Chondrocyte (in vitro differentiated cells): ENCODE results near the gene AOAH. TPM values are rescaled to one million over a fixed set of nuclear protein-coding genes. Genes with fewer than 3 reads are reported as not detected.

Experiments
- DNase-seq: peaks from one replicate; pipeline ENCODE4 v3.0.0; 2021; ENCODE audit warnings: mixed read lengths, low spot score
- H3K27ac Mint-ChIP-seq: one replicate; pipeline ENCODE4 v1.8.0; 2021; ENCODE audit warnings: mild to moderate bottlenecking, moderate library complexity, mixed read lengths; ENCODE audit not compliant: unreplicated experiment
- H3K27me3 Mint-ChIP-seq: 2 replicates; pipeline ENCODE4 v1.8.0; 2021; ENCODE audit warnings: low read depth, mixed read lengths
- H3K36me3 Mint-ChIP-seq: 2 replicates; pipeline ENCODE4 v1.8.0; 2021; ENCODE audit warnings: low read depth, mixed read lengths
- H3K4me1 Mint-ChIP-seq: 2 replicates; pipeline ENCODE4 v1.8.0; 2021; ENCODE audit warnings: low read depth, mild to moderate bottlenecking, mixed read lengths
- H3K4me3 Mint-ChIP-seq: one replicate; pipeline ENCODE4 v1.8.0; 2021; ENCODE audit warnings: mild to moderate bottlenecking, moderate library complexity, mixed read lengths; ENCODE audit not compliant: unreplicated experiment
- H3K9me3 Mint-ChIP-seq: 2 replicates; pipeline ENCODE4 v1.8.0; 2021; ENCODE audit warnings: low read depth, mixed read lengths
- total RNA-seq: library from RNA; stranded (reverse); gene quantifications from 3 replicates; pipeline ENCODE4 v1.2.1, GENCODE V29; 2021
- TF ChIP-seq, protein P1 (sequence below): fragments of 200-600 bp; sonication (generic); IDR thresholded peaks from 2 replicates; pipeline ENCODE4 v1.5.0; 2021; ENCODE audit warnings: antibody characterized with exemption, mild to moderate bottlenecking, moderate library complexity

Gene AOAH
- total RNA-seq, 1 donor from 2014 or later, result not detected

DNA sequence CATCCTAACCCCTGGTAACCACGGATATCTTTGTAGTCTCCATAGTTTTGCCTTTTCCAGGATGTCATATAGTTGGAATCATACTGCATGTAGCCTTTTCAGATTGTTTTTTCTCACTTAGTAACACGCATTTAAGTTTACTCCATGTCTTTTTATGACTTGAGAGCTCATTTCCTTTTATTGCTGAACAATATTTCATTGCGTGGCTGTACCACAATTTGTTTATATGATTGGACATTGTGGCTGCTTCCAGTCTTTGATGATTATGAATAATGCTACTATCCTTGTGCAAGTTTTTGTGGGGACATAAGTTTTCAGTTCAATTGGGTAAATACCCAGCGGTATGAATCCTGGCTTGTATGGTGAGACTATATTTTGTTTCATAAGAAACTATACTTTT lies 60.8 kb downstream of the AOAH start:
- no peak overlapping the region for H3K4me3 Mint-ChIP-seq
- no peaks in the 10 kb centered on the region for H3K36me3 Mint-ChIP-seq
- peaks cover 15% of the 10 kb centered on the region for H3K4me1 Mint-ChIP-seq
- H3K27me3 Mint-ChIP-seq, result no peaks in the 10 kb centered on the region
- no peak overlapping the region for H3K27ac Mint-ChIP-seq
- TF ChIP-seq, protein P1, sequence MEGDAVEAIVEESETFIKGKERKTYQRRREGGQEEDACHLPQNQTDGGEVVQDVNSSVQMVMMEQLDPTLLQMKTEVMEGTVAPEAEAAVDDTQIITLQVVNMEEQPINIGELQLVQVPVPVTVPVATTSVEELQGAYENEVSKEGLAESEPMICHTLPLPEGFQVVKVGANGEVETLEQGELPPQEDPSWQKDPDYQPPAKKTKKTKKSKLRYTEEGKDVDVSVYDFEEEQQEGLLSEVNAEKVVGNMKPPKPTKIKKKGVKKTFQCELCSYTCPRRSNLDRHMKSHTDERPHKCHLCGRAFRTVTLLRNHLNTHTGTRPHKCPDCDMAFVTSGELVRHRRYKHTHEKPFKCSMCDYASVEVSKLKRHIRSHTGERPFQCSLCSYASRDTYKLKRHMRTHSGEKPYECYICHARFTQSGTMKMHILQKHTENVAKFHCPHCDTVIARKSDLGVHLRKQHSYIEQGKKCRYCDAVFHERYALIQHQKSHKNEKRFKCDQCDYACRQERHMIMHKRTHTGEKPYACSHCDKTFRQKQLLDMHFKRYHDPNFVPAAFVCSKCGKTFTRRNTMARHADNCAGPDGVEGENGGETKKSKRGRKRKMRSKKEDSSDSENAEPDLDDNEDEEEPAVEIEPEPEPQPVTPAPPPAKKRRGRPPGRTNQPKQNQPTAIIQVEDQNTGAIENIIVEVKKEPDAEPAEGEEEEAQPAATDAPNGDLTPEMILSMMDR, result no peak
- peaks cover 7% of the 10 kb centered on the region for H3K9me3 Mint-ChIP-seq
- DNase-seq, result no peak

DNA sequence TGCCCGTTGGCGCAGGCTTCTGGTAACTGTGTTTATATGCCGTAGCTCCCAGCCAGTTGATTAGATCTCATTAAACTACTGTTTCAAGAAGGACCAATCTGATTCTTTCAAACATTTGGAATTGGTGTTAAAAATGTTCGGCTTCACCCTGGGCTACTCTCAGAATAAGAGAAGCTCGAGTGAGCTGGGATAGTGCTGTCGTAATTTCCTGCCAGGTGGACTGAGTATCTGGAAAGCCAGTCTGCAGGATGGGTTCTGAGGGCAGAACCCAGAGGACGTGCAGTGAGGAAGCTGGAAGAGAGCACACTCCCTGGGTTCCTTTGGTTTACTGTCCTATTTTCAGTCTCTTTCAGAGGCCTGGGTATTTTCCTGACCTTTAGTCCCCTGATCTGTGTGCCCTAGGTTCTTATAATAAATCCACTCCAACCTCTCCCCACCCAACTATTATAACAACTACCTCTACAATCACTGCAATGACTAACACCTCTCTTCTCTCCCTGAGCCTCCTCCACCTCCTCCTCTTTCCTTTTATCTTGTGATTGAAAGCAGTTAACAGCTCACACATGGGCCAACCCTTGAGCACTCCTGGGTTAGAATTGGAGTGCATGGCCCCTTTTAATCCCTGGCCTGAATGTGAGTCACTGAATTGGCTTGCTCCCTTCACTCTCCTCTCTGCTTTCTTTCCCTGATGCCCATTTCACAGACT lies 63.0 kb downstream of the AOAH start:
- no peaks in the 10 kb centered on the region for H3K36me3 Mint-ChIP-seq
- H3K27me3 Mint-ChIP-seq, result no peaks in the 10 kb centered on the region
- H3K4me1 Mint-ChIP-seq, result peaks cover 11% of the 10 kb centered on the region
- no peak overlapping the region for H3K27ac Mint-ChIP-seq
- H3K4me3 Mint-ChIP-seq, result no peak overlapping the region
- H3K9me3 Mint-ChIP-seq, result peaks cover 7% of the 10 kb centered on the region
- TF ChIP-seq, protein P1, result no peak
- no peak for DNase-seq

DNA sequence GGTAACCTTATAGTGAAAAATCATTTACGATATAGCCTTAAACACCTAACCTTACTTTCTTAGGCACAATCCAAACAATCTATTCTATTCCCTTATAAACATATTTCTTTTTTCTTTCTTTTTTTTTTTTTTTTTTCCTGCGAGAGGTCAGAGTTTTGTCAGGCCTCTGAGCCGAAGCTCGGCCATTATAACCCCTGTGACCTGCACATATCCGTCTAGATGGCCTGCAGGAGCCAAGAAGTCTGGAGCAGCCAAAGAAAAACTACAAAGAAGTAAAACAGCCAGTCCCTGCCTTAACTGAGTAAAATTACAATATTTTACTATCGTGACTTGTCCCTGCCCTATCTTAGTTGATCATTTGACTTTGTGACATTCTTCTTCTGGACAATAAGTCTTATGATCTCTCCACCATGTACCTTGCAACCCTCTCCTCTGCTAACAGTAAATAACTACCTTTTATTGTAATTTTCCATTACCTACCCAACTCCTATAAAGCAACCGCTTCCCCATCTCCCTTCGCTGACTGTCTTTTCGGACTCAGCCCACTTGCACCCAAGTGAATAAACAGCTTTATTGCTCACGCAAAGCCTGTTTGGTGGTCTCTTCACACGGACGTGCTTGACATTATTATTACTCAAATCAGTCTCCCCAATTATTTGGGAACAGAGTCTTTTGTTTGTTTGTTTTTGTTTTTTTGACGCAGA lies 64.5 kb downstream of the AOAH start:
- no peak overlapping the region for H3K4me3 Mint-ChIP-seq
- H3K27ac Mint-ChIP-seq, result no peak overlapping the region
- TF ChIP-seq, protein P1, result no peak
- H3K4me1 Mint-ChIP-seq, result peaks cover 11% of the 10 kb centered on the region
- DNase-seq, result no peak
- H3K9me3 Mint-ChIP-seq, result peaks cover 2% of the 10 kb centered on the region
- no peaks in the 10 kb centered on the region for H3K27me3 Mint-ChIP-seq
- H3K36me3 Mint-ChIP-seq, result no peaks in the 10 kb centered on the region

DNA sequence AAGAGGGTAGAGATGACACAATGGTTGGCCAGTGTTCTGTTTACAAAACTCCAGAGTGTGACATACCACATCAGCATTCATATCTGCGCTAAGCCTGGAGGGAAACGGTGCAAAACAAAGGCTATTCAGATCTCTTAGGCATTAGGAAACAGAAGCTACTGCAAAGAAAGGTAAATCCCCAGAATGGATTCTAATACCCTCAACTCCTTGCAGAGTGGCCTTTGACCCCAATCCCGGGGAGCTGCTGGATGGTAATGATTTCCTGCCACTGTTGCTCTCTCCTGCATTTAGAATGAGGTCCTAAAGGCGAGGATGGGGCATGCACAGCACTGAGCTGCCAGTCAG lies 65.2 kb downstream of the AOAH start:
- DNase-seq, result no peak
- H3K4me3 Mint-ChIP-seq, result no peak overlapping the region
- no peaks in the 10 kb centered on the region for H3K9me3 Mint-ChIP-seq
- no peaks in the 10 kb centered on the region for H3K27me3 Mint-ChIP-seq
- peak overlapping the region; percentile 83 for H3K27ac Mint-ChIP-seq
- TF ChIP-seq, protein P1, result no peak
- H3K36me3 Mint-ChIP-seq, result no peaks in the 10 kb centered on the region
- H3K4me1 Mint-ChIP-seq, result peaks cover 16% of the 10 kb centered on the region

DNA sequence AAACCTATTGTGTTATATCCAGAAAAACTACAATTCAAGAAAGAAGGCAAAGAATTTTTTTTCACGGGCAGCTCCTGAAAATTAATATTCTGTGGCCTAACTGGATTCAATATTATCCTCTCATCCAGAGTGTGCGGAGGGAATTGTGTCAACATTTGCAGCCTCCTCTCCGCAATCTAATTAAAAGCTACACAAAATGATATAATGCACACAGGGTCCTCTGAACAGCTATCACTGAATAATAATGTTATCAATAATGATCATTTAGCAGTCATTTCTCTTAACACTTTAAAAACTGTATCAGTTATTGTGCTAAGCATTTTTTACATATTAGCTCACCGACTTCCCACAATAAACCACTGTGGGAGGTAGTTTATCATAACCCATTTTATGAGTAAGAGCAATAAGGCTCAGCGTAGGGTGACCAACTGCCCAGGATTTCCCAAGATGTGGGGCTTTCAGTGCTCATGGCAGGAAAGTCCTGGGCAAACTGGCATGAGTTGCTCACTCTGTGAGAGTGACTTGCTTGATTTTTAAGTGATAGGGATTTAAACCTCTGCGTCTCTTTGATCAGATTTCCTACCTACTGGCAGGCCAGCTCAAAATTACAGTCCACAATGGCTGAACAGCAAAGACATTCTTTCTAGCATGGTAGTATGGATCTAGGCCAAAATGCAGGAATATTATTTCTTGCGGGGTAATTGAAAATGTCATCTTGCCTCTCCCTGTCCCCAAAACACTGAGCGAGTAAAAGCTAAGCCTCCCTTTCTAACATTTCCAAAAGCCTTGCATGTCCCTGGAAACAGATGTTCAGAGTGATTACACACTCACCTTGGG lies 65.7 kb downstream of the AOAH start:
- no peaks in the 10 kb centered on the region for H3K27me3 Mint-ChIP-seq
- no peaks in the 10 kb centered on the region for H3K9me3 Mint-ChIP-seq
- H3K36me3 Mint-ChIP-seq, result no peaks in the 10 kb centered on the region
- TF ChIP-seq, protein P1, result no peak
- H3K27ac Mint-ChIP-seq, result peak overlapping the region; percentile 83
- DNase-seq, result no peak
- no peak overlapping the region for H3K4me3 Mint-ChIP-seq
- peaks cover 19% of the 10 kb centered on the region for H3K4me1 Mint-ChIP-seq
